A673 (cell line): ENCODE measurements around the gene LRP1B.

ENCODE experiments used
- CTCF ChIP-seq: fragments of 300-800, 200-600 bp; sonication (generic); conservative IDR thresholded peaks from 2 replicates; pipeline ENCODE4 v1.5.1; 2017; ENCODE audit warnings: low read depth, mild to moderate bottlenecking, antibody characterized with exemption, low read length, moderate library complexity, mixed read lengths
- EZH2 ChIP-seq: fragments of 200-600 bp; sonication (generic); IDR thresholded peaks from 2 replicates; pipeline ENCODE4 v1.6.1; 2017; ENCODE audit warnings: borderline replicate concordance, low read depth, mild to moderate bottlenecking, mixed read lengths, antibody characterized with exemption, low read length; ENCODE audit not compliant: poor library complexity, severe bottlenecking

- no peak for TF ChIP-seq CTCF
- TF ChIP-seq EZH2: no peak
Measured at GRCh38 chr2:141724426-141724825, 406.4 kb downstream of the LRP1B start.
